HUES6 (cell line): ENCODE measurements around the gene RAB1A.

Source experiments
- H3K27ac ChIP-seq: 2 replicates; pipeline ENCODE4 v1.7.0; 2013; ENCODE audit warnings: low read depth, mild to moderate bottlenecking, low read length, inconsistent platforms
- H3K27me3 ChIP-seq: 2 replicates; pipeline ENCODE4 v1.6.1; 2013; ENCODE audit warnings: low read length; ENCODE audit not compliant: control insufficient read depth, insufficient read depth
- H3K36me3 ChIP-seq: 2 replicates; pipeline ENCODE4 v1.6.1; 2013; ENCODE audit warnings: low read length; ENCODE audit not compliant: control insufficient read depth, insufficient read depth
- H3K4me1 ChIP-seq: 2 replicates; pipeline ENCODE4 v1.6.1; 2013; ENCODE audit warnings: low read length; ENCODE audit not compliant: control insufficient read depth, insufficient read depth
- H3K4me3 ChIP-seq: 2 replicates; pipeline ENCODE4 v1.5.1; 2013; ENCODE audit warnings: low read depth, low read length
- H3K9ac ChIP-seq: one replicate; pipeline ENCODE4 v1.6.1; 2013; ENCODE audit warnings: mild to moderate bottlenecking, low read length
- H3K9me3 ChIP-seq: 2 replicates; pipeline ENCODE4 v1.6.1; 2013; ENCODE audit warnings: low read depth, low read length; ENCODE audit not compliant: control insufficient read depth, insufficient read depth

Gene RAB1A

DNA sequence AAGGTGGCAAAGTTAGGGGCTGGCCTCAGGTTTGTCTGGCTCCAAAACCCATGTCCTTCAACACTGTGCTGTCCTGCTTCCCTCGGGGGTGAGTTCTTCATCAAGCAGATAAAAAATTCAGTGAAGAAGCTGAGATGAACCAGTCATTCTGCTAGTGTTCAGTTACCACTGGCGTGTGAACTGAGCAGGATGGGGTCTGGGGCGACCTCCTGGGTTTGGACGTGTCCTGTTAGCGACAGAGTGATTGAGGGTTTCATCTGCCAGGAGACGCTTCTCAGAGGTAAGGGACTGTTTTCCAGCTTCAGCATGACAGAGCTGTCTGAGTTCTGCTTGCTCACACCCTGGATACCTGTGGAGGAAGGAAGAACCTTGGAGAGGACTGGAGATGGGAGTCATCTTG lies 59.0 kb downstream of the RAB1A start:
- Histone ChIP-seq H3K9ac (no peak overlapping the region), H3K27ac (no peak overlapping the region), H3K9me3 (no peaks in the 10 kb centered on the region), H3K36me3 (peaks cover 57% of the 10 kb centered on the region), H3K4me1 (peaks cover 11% of the 10 kb centered on the region), H3K27me3 (no peaks in the 10 kb centered on the region), H3K4me3 (no peak overlapping the region)

DNA sequence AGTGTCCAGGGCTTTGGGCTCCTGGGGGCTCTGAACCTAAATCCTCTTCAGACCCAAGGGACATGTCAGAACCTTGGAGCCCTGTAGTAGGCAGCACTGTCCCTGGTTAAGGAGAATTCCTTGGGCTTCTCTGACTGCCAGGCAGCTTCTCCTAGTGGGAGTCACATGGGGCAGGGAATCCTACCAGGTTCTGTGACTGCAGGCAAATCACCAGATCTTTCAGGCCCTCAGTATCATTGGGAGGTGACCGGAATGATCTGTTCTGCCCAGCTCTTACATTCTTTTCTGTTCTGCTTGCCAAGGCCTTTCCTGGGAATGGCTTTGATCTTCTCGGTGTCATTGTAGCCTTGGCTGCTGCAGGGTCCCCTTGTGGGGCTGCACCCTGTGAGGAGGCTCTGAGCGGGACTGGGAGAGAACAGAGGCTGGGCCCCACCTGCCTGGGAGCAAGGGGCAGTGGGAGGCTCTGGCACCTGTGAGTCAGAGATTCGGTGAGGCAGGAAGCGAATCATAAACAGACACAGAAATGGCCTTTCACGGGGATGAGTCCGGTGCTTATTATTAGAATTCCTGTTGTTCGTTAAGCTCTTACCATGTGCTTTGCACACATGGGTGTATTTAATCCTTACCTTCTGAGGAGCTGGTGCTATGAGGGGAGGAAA lies 59.6 kb downstream of the RAB1A start:
- Histone ChIP-seq H3K27ac (no peak overlapping the region), H3K27me3 (no peaks in the 10 kb centered on the region), H3K9ac (no peak overlapping the region), H3K4me1 (0 out of 2 replicates have a peak, but pooled peaks cover 5% of the 10 kb centered on the region), H3K36me3 (peaks cover 57% of the 10 kb centered on the region), H3K4me3 (no peak overlapping the region), H3K9me3 (no peaks in the 10 kb centered on the region)

DNA sequence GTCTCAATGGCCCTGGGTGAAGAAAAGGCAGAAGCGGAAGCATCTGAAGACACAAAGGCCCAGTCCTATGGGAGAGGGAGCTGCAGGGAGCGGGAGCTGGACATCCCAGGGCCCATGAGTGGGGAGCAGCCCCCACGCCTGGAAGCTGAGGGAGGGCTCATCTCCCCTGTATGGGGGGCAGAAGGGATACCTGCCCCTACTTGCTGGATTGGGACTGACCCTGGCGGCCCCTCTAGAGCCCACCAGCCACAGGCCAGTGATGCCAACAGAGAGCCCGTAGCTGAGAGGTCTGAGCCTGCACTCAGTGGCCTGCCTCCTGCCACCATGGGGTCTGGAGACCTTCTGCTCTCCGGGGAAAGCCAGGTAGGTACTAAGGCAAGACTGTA lies 60.5 kb downstream of the RAB1A start:
- H3K27ac ChIP-seq: no peak overlapping the region
- H3K9ac ChIP-seq: no peak overlapping the region
- H3K4me1 ChIP-seq: peaks cover 9% of the 10 kb centered on the region; the same call in 1 of the 2 replicates
- no peak overlapping the region for H3K4me3 ChIP-seq
- no peaks in the 10 kb centered on the region for H3K9me3 ChIP-seq
- H3K36me3 ChIP-seq: peaks cover 49% of the 10 kb centered on the region
- H3K27me3 ChIP-seq: no peaks in the 10 kb centered on the region

DNA sequence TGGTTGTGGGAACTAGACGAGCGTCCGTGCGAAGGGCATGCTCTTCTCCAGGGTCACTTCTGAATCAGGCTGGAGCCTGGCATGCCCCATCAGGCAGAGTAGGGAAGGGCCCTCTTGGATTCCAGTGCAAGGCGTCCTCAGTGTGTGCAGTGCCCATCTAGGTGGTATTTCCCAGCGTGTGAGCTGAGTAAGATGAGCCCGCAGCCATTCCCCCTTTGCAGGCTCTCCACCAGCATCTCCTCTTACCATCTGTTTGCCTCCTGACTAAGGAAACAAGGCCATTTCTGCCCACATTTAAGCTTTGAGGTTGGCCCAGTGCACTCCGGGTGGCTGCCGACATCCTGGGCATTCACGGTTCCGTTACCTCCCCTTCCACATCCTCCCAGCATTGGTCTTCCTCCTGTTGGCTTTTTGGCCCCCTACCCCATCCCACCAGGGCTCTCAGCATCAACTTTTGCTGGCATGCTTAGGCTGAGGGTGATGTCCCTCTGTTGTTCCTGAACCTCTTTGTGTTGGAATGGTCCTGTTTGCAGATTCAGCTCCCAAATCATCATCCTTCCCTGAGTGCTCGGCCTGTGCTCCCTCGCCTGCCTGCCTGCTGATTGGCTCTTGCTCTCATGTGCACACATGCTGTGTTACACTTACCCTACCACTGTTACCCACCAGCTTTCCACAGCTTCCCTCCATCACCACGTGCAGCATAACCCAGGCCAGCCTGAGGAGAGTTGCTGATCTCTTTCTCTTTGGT lies 61.9 kb downstream of the RAB1A start:
- no peak overlapping the region for H3K4me3 ChIP-seq
- H3K4me1 ChIP-seq: peaks cover 9% of the 10 kb centered on the region; the same call in 1 of the 2 replicates
- no peaks in the 10 kb centered on the region for H3K27me3 ChIP-seq
- no peaks in the 10 kb centered on the region for H3K9me3 ChIP-seq
- no peak overlapping the region for H3K27ac ChIP-seq
- no peak overlapping the region for H3K9ac ChIP-seq
- peaks cover 35% of the 10 kb centered on the region for H3K36me3 ChIP-seq

DNA sequence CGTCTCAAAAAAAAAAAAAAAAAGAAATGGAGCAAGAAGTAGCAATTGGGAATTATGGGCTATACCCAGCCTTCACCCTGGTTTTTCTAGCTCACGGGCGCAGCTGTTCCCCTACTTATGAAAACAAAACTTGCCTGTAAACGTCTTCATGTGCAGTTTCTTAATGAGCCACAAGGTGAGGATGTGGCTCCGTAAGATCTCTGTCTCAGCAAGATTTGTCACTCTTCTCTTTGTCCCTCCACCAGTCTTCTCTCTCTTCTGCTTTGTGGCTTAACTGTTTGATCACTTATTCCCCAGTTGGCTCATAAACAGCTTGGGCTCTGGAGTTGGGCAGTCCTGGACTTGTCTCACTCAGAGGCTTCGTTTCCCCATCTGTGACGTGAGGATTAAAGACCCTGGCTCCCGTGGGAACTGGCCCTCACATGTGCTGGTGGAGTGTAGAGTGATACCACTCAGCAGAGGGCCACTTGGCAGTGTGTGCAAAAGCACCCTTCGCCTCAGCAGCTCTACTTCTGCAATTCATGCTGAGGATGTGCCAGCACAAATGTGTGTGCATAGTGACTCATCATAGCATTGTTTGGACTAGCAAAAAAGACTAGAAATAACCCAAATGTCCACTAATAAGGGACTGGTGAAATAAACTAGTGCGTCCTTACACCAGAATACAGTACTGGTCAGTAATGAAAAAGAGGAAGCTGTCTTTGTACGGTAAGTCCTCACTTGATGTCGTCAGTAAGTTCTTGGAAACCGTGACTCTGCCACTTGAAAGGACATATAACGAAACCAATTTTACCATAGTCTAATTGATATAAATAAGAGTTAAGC lies 65.0 kb downstream of the RAB1A start:
- no peak overlapping the region for H3K27ac ChIP-seq
- H3K4me3 ChIP-seq: no peak overlapping the region
- H3K9ac ChIP-seq: no peak overlapping the region
- H3K9me3 ChIP-seq: no peaks in the 10 kb centered on the region
- H3K36me3 ChIP-seq: 0 out of 2 replicates have a peak, but pooled peaks cover 6% of the 10 kb centered on the region
- peaks cover 5% of the 10 kb centered on the region; the same call in 1 of the 2 replicates for H3K4me1 ChIP-seq
- H3K27me3 ChIP-seq: no peaks in the 10 kb centered on the region

DNA sequence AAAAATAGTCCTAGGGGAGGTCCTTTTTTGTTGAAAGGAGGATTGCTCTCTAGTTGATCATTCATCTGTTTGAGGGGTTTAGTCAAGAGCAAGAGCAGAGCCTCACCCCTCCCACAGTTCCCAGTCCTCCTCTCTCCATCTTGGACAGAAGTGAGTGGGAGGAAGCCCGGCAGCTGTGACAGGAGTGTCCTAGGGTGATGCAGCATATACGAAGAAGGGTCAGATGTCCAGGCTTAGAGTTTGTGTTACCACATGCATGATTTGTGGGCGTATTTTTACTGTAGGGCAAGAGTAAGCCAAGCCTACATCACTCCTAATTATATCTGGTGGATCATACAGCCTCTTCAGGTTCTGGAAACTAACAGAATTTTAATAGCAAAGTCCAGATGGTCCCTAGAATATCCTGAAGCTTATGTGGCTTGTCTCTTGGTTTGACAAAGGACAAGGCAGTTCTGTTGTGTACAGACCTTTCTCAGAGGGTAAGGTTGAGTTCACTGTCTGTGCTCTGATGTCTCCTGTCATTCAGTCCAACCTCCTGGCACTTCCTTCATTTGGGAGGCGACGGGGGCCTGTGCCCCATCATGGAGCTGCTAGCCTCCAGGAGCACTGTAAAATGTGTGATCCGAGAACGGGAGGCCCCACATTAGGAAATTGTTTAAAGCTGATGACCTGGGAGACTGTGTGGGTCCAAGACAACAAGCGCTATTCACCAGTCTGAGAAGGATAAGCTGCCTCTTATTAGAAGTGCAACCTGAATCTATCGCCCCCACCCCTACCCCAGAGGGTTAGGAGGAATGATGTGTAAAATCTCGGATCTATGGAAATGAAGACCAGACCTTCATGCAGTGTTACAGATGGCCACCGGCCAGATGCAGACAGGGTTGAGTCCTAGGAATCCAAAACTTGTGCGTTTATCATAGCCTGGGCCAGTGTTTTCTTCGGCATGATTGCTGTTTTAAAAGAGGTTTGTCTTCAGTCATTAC lies 66.8 kb downstream of the RAB1A start:
- Histone ChIP-seq H3K27ac (no peak overlapping the region), H3K36me3 (no peaks in the 10 kb centered on the region), H3K9me3 (no peaks in the 10 kb centered on the region), H3K4me3 (no peak overlapping the region), H3K9ac (no peak overlapping the region), H3K4me1 (peaks cover 8% of the 10 kb centered on the region; the same call in 1 of the 2 replicates), H3K27me3 (no peaks in the 10 kb centered on the region)

DNA sequence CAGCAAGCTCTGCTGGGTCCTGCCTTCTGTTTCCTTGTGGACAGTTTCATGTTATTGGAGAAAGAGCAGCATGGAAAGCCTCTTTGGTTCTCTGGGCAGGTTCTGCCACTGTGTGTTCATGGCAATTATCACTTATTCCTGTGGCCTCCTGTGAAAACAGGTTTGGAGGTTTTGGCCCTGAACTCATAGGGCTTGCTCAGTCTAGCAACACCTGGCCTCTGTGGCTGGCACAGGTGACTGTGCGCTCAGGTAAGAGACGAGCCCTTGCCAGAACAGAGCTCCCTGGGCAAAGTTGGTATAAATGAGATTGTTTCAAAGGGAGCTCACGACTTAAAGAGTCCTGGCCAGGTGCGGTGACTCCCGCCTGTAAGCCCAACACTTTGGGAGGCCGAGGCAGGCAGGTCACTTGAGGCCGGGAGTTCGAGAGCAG lies 68.0 kb downstream of the RAB1A start:
- Histone ChIP-seq H3K36me3 (no peaks in the 10 kb centered on the region), H3K9ac (no peak overlapping the region), H3K27me3 (no peaks in the 10 kb centered on the region), H3K9me3 (no peaks in the 10 kb centered on the region), H3K4me1 (peaks cover 13% of the 10 kb centered on the region; the same call in 1 of the 2 replicates), H3K27ac (no peak overlapping the region), H3K4me3 (no peak overlapping the region)

DNA sequence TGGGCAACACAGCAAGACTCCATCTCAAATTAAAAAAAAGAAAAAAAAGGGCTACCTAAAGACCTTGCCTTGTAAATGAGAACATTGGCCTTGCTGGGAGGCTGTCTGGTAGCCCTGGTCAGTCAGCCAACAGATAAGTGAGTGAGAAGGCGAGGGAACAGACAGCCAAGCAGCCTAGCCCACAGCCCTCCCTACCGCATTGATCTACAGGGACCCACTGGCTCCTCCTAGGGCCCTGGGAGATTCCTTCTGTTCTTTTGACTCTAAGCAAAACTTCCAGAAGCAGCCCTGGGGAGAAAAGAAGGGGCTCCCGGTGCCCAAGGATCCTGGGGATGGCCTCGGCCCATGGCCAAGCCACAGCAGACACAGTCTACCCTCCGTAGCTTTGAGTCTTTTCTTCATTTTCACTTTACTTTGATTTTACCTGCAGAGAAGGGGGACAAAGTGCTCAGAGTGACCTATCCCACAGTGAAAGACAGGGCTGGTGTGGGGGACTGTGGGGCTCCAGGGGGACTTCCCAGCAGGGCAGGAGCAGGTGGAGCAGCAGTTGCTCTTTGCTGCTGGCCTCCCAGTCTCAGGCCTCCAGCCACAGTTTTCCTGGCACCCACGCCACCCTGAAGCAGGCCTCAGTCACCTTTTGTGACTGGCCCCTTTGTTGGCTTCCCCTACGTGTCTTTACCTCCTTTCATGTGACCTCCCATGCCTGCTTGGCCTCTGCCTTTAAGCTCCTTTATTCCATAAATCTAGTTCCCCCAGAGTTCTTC lies 68.6 kb downstream of the RAB1A start:
- Histone ChIP-seq H3K36me3 (no peaks in the 10 kb centered on the region), H3K27ac (no peak overlapping the region), H3K4me3 (no peak overlapping the region), H3K4me1 (peaks cover 13% of the 10 kb centered on the region; the same call in 1 of the 2 replicates), H3K9me3 (no peaks in the 10 kb centered on the region), H3K9ac (no peak overlapping the region), H3K27me3 (no peaks in the 10 kb centered on the region)

DNA sequence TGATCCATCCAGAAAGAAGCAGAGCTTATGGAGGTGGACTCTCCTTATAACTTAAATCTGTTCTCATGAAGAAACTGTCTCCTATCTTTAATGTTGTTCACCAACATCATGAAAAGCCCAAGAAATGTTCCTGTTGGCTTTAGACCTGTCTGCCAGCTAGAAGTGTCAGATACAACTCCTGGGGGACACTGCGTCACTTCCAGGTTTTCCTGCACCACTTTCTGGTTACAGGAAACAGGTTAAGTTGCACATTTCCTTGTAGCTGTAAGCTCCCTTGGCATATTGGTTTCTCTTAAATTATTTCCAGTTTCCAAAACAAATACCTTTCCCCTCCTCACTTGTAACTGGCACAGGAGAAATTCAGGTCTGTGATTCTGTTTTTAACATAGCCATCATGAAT lies 70.8 kb downstream of the RAB1A start:
- peaks cover 13% of the 10 kb centered on the region for H3K4me1 ChIP-seq
- no peak overlapping the region for H3K9ac ChIP-seq
- no peak overlapping the region for H3K4me3 ChIP-seq
- no peaks in the 10 kb centered on the region for H3K9me3 ChIP-seq
- H3K36me3 ChIP-seq: no peaks in the 10 kb centered on the region
- H3K27ac ChIP-seq: no peak overlapping the region
- H3K27me3 ChIP-seq: peaks cover 4% of the 10 kb centered on the region; the same call in 1 of the 2 replicates
